HG03342 (cell line): ENCODE measurements around the gene TFAP2C.
"Not testable (repeated sequence)": the region's sequence is repeated elsewhere in the genome, so short reads cannot be mapped to it uniquely, and the experiment has no call there.

Source experiments
- ATAC-seq: cut with Tn5 transposase; IDR thresholded peaks from one replicate; pipeline ENCODE4 v1.9.1; 2021; ENCODE audit warnings: mild to moderate bottlenecking, moderate library complexity; ENCODE audit not compliant: unreplicated experiment

Gene TFAP2C

GRCh38 chr20:56637576-56637975 is 8.5 kb downstream of the TFAP2C start:
- no peak for ATAC-seq

- ATAC-seq, result no peak
These were observed 17.5 kb downstream of the TFAP2C start for GRCh38 chr20:56646599-56646998.

- ATAC-seq, result no peak
These were observed 24.1 kb downstream of the TFAP2C start for GRCh38 chr20:56653211-56653610.

- no peak for ATAC-seq
These were observed 27.5 kb downstream of the TFAP2C start for GRCh38 chr20:56656632-56657031.

- no peak for ATAC-seq
These were observed 28.8 kb downstream of the TFAP2C start for GRCh38 chr20:56657879-56658278.

- not testable (repeated sequence) for ATAC-seq
These were observed 29.3 kb downstream of the TFAP2C start for GRCh38 chr20:56658341-56658947.

- no peak for ATAC-seq
These were observed 34.6 kb downstream of the TFAP2C start for GRCh38 chr20:56663660-56664059.

- ATAC-seq, result no peak
These were observed 35.7 kb downstream of the TFAP2C start for GRCh38 chr20:56664796-56665195.

GRCh38 chr20:56665806-56666205 is 36.7 kb downstream of the TFAP2C start:
- no peak for ATAC-seq

GRCh38 chr20:56673450-56673849 is 44.3 kb downstream of the TFAP2C start:
- no peak for ATAC-seq

- ATAC-seq, result no peak
These were observed 46.9 kb downstream of the TFAP2C start for GRCh38 chr20:56676001-56676400.

- ATAC-seq, result no peak
These were observed 47.6 kb downstream of the TFAP2C start for GRCh38 chr20:56676679-56677078.

GRCh38 chr20:56683077-56683865 is 54.2 kb downstream of the TFAP2C start:
- ATAC-seq, result no peak

- ATAC-seq, result no peak
These were observed 56.8 kb downstream of the TFAP2C start for GRCh38 chr20:56685879-56686278.

- ATAC-seq, result no peak
These were observed 58.0 kb downstream of the TFAP2C start for GRCh38 chr20:56687061-56687460.

- ATAC-seq, result no peak
These were observed 59.0 kb downstream of the TFAP2C start for GRCh38 chr20:56688106-56688505.
